WTC11 (cell line): Measurements from ENCODE around the gene CNGA1.

Experiments used
- CREB1 ChIP-seq: sonication (generic); formaldehyde crosslinking; IDR thresholded peaks from 2 replicates; pipeline ENCODE4 v1.8.0; 2023; ENCODE audit warnings: mild to moderate bottlenecking, missing genetic modification reagents
- CTCF ChIP-seq: fragments of 200-600 bp; IDR thresholded peaks from 2 replicates; pipeline ENCODE4 v1.8.0; 2022; ENCODE audit warnings: antibody characterized with exemption
- ESRRA ChIP-seq: sonication (generic); formaldehyde crosslinking; IDR thresholded peaks from 2 replicates; pipeline ENCODE4 v1.8.1; 2022; ENCODE audit warnings: mild to moderate bottlenecking, missing genetic modification reagents, borderline replicate concordance
- FOXK1 ChIP-seq: sonication (generic); formaldehyde crosslinking; IDR thresholded peaks from 2 replicates; pipeline ENCODE4 v1.8.0; 2022; ENCODE audit warnings: mild to moderate bottlenecking, moderate library complexity, missing genetic modification reagents
- NFE2L1 ChIP-seq: sonication (generic); formaldehyde crosslinking; IDR thresholded peaks from 2 replicates; pipeline ENCODE4 v1.8.1; 2023; ENCODE audit warnings: missing genetic modification reagents
- NR1H2 ChIP-seq: sonication (generic); formaldehyde crosslinking; IDR thresholded peaks from 2 replicates; pipeline ENCODE4 v1.9.0; 2021; ENCODE audit warnings: mild to moderate bottlenecking, moderate library complexity, missing genetic modification reagents
- NR3C1 ChIP-seq: sonication (generic); formaldehyde crosslinking; conservative IDR thresholded peaks from 2 replicates; pipeline ENCODE4 v1.8.1; 2023; ENCODE audit warnings: low read depth, mild to moderate bottlenecking, missing genetic modification reagents
- PREB ChIP-seq: sonication (generic); formaldehyde crosslinking; IDR thresholded peaks from 2 replicates; pipeline ENCODE4 v1.8.1; 2022; ENCODE audit warnings: mild to moderate bottlenecking, missing genetic modification reagents, moderate library complexity, borderline replicate concordance
- PRRX2 ChIP-seq: fragments of 250-450 bp; sonication (Bioruptor Pico); IDR thresholded peaks from 2 replicates; pipeline ENCODE4 v1.8.0; 2021; ENCODE audit warnings: mild to moderate bottlenecking
- SP1 ChIP-seq: sonication (generic); formaldehyde crosslinking; conservative IDR thresholded peaks from 2 replicates; pipeline ENCODE4 v1.8.1; 2022; ENCODE audit warnings: missing genetic modification reagents
- ZNF138 ChIP-seq: sonication (generic); formaldehyde crosslinking; conservative IDR thresholded peaks from 2 replicates; pipeline ENCODE4 v1.8.1; 2022; ENCODE audit warnings: mild to moderate bottlenecking, moderate library complexity, missing genetic modification reagents
- TF ChIP-seq, protein P1 (sequence below): sonication (generic); formaldehyde crosslinking; IDR thresholded peaks from 2 replicates; pipeline ENCODE4 v1.8.0; 2022; ENCODE audit warnings: mild to moderate bottlenecking, missing genetic modification reagents
- TF ChIP-seq, protein P2 (sequence below): sonication (generic); formaldehyde crosslinking; IDR thresholded peaks from 2 replicates; pipeline ENCODE4 v1.8.1; 2022; ENCODE audit warnings: low read depth, missing genetic modification reagents, borderline replicate concordance
- TF ChIP-seq, protein P3 (sequence below): sonication (generic); formaldehyde crosslinking; IDR thresholded peaks from 2 replicates; pipeline ENCODE4 v1.8.1; 2023; ENCODE audit warnings: mild to moderate bottlenecking, missing genetic modification reagents, moderate library complexity

DNA sequence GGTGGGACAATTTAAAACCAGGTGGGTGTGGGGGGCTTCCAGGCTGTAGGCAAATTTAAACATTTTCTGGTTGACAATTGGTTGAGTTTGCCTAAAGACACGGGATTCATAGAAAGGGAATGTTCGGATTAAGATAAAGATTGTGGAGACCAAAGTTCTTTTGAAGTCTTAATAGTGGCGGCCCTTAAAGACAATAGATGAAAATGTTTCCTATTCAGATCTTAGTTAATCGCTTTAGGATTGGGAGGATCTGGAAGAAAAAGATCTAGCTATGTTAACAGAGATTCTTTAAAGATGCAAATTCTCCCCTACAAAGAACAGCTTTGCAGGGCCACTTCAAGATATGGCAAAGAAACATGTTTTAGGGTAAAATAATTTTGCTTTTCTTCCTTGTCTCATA, 4.8 kb downstream of the CNGA1 start:
- no peak for TF ChIP-seq PRRX2 (CRISPR knock-in tag)
- no peak for TF ChIP-seq ESRRA (CRISPR knock-in tag)
- TF ChIP-seq SP1 = no peak
- no peak for TF ChIP-seq CTCF
- no peak for TF ChIP-seq FOXK1
- TF ChIP-seq NFE2L1 = no peak
- no peak for TF ChIP-seq ZNF138 (CRISPR knock-in tag)
- TF ChIP-seq NR3C1 (CRISPR knock-in tag) = no peak
- TF ChIP-seq NR1H2 (CRISPR knock-in tag) = no peak
- TF ChIP-seq, protein P1, sequence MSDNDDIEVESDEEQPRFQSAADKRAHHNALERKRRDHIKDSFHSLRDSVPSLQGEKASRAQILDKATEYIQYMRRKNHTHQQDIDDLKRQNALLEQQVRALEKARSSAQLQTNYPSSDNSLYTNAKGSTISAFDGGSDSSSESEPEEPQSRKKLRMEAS (CRISPR knock-in tag) = no peak
- TF ChIP-seq, protein P2, sequence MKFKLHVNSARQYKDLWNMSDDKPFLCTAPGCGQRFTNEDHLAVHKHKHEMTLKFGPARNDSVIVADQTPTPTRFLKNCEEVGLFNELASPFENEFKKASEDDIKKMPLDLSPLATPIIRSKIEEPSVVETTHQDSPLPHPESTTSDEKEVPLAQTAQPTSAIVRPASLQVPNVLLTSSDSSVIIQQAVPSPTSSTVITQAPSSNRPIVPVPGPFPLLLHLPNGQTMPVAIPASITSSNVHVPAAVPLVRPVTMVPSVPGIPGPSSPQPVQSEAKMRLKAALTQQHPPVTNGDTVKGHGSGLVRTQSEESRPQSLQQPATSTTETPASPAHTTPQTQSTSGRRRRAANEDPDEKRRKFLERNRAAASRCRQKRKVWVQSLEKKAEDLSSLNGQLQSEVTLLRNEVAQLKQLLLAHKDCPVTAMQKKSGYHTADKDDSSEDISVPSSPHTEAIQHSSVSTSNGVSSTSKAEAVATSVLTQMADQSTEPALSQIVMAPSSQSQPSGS = no peak
- TF ChIP-seq, protein P3, sequence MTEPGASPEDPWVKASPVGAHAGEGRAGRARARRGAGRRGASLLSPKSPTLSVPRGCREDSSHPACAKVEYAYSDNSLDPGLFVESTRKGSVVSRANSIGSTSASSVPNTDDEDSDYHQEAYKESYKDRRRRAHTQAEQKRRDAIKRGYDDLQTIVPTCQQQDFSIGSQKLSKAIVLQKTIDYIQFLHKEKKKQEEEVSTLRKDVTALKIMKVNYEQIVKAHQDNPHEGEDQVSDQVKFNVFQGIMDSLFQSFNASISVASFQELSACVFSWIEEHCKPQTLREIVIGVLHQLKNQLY (CRISPR knock-in tag) = no peak
- no peak for TF ChIP-seq CREB1
- TF ChIP-seq PREB (CRISPR knock-in tag) = no peak
